ENCODE measurements around the gene AFF3.

The AFF3 gene

DNA sequence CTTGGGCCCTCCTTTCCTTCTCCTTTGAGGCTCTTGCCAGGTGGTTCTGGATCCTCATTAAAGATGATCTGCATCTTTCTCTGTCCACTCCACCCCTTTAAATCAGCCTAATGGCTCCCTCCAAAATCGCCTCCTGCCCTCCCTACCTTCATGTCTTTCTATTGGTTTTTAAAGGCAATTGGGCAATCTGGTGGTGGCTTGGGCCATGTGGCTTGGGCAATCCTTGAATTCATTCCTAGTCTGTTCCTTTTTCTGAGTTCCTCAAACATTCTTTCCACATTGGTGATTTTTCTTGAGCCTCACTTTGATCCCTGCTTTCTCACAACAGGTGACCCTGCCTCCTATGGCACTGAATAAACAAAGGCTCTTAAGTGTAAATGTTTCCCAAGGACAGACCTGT, 386.3 kb downstream of the AFF3 start:
- TF ChIP-seq CTCF (IDR thresholded peaks at IDR 0.05; ENCODE audit: low read depth, low read length) = no peak
- H3K4me3 ChIP-seq (ENCODE audit: low read depth, low read length) = no peak overlapping the region
- no peak for DNase-seq (ENCODE audit: low read depth, low spot score)
- in situ Hi-C loops (cut with HindIII; ENCODE audit: low sequenced_read_pairs) = no loop called here

DNA sequence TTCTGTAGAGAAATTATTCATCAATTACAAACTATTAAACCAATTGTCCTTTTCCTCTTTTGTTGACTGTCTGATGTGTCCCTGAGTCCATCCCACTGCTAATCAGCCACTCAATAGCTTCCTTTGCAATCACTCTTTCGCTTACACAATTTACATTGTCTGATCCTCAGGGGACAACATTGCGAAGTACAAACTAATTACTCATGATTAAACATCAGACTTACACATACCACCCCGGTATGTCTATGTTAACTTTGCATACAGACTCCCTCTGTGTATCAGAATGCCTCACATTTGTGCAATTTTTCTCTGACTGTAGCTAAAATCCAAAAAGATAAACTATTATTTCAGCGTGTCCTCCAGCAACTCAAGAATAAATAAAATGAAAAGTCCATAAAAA, 388.2 kb downstream of the AFF3 start:
- no peak overlapping the region for H3K4me3 ChIP-seq (ENCODE audit: low read depth, low read length)
- DNase-seq (ENCODE audit: low read depth, low spot score) = no peak
- in situ Hi-C loops (cut with HindIII; ENCODE audit: low sequenced_read_pairs) = no loop called here
- no peak for TF ChIP-seq CTCF (IDR thresholded peaks at IDR 0.05; ENCODE audit: low read depth, low read length)

GRCh38 chr2:99753505-99753904, 388.9 kb downstream of the AFF3 start:
- in situ Hi-C loops (cut with HindIII; ENCODE audit: low sequenced_read_pairs) = no loop called here
- no peak overlapping the region for H3K4me3 ChIP-seq (ENCODE audit: low read depth, low read length)
- TF ChIP-seq CTCF (IDR thresholded peaks at IDR 0.05; ENCODE audit: low read depth, low read length) = no peak
- no peak for DNase-seq (ENCODE audit: low read depth, low spot score)

DNA sequence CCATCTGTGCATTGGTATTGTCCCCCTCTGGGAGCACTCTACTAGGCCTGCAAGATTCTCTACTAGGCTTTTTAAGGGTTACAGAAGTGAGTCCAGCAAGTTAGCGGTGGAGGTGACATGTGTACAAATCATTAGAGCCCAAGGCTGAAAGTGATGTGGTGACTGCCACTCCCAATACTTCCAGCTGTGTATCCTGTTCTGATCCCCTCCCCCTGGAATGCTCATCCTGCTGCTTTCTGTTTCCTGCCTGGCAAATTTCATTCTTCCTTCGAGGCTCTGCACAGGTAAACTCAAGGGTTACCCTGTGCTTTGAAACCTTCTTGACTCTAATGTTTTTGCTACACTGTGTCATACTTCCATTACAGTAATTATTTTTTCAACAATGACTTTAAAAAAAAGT, 394.0 kb downstream of the AFF3 start:
- DNase-seq (ENCODE audit: low read depth, low spot score) = no peak
- H3K4me3 ChIP-seq (ENCODE audit: low read depth, low read length) = no peak overlapping the region
- in situ Hi-C loops (cut with HindIII; ENCODE audit: low sequenced_read_pairs) = no loop called here
- no peak for TF ChIP-seq CTCF (IDR thresholded peaks at IDR 0.05; ENCODE audit: low read depth, low read length)

- no peak for DNase-seq (ENCODE audit: low read depth, low spot score)
- in situ Hi-C loops (cut with HindIII; ENCODE audit: low sequenced_read_pairs) = no loop called here
- H3K4me3 ChIP-seq (ENCODE audit: low read depth, low read length) = no peak overlapping the region
- TF ChIP-seq CTCF (IDR thresholded peaks at IDR 0.05; ENCODE audit: low read depth, low read length) = no peak
Observed at GRCh38 chr2:99747842-99748241, 394.5 kb downstream of the AFF3 start.

- H3K4me3 ChIP-seq (ENCODE audit: low read depth, low read length) = no peak overlapping the region
- in situ Hi-C loops (cut with HindIII; ENCODE audit: low sequenced_read_pairs) = no loop called here
- DNase-seq (ENCODE audit: low read depth, low spot score) = no peak
- no peak for TF ChIP-seq CTCF (IDR thresholded peaks at IDR 0.05; ENCODE audit: low read depth, low read length)
Observed at GRCh38 chr2:99743146-99743545, 399.2 kb downstream of the AFF3 start.

DNA sequence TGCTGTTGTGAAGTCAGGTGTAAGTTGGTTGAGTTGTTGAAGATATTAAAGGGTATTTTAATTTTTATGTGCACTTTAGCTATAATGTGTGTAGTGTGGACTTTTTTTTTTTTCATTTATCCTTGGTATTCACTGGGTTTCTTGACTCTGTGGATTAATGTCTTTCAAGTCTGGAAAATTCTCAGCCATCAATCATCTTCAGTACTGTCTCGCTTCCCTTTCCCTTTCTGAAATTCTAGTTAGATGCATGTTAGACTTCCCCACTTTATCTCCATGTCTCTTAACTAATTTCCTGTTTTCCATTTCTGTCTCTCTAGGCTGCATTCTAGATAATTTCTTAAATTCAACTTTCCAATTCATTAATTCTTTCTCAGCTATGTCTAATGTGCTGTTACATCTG, 404.9 kb downstream of the AFF3 start:
- in situ Hi-C loops (cut with HindIII; ENCODE audit: low sequenced_read_pairs) = no loop called here
- no peak for DNase-seq (ENCODE audit: low read depth, low spot score)
- TF ChIP-seq CTCF (IDR thresholded peaks at IDR 0.05; ENCODE audit: low read depth, low read length) = no peak

More for the DNA sequence above, 404.9 kb downstream of the AFF3 start:
- H3K4me3 ChIP-seq (ENCODE audit: low read depth, low read length) = no peak overlapping the region
